A673 (cell line): ENCODE measurements around the gene ADGRF1. TPM values are rescaled to one million over a fixed set of nuclear protein-coding genes. Genes with fewer than 3 reads are reported as not detected.

ENCODE experiments used
- BruUV-seq: library from RNA; stranded (reverse); fragments of 400-500 nt; replicated peaks from 2 replicates; lab custom pipeline; 2021; lab: Mats Ljungman, UMichigan
- CTCF ChIA-PET: fragments of 300-600 bp; sonication (Branson Sonifier 250); formaldehyde crosslinking; loops from one replicate; lab custom pipeline; 2022; ENCODE audit warnings: antibody characterized with exemption; lab: Charles Lee
- POLR2A ChIA-PET: fragments of 300-600 bp; sonication (Branson Sonifier 250); formaldehyde crosslinking; loops from one replicate; lab custom pipeline; 2022; ENCODE audit warnings: antibody characterized with exemption; ENCODE audit not compliant: low non-redundant PET; lab: Charles Lee
- DNase-seq: peaks from one replicate; pipeline ENCODE4 v3.0.0-alpha.2; 2015; ENCODE audit warnings: low spot score
- H3K27ac ChIP-seq: fragments of 200-600 bp; sonication (generic); 2 replicates; pipeline ENCODE4 v1.5.1; 2016; ENCODE audit warnings: mixed run types, low read depth, mild to moderate bottlenecking, mixed read lengths, antibody characterized with exemption, low read length; ENCODE audit not compliant: poor library complexity, severe bottlenecking
- H3K27me3 ChIP-seq: fragments of 200-600 bp; sonication (generic); replicated peaks from 2 replicates; pipeline ENCODE4 v1.6.1; 2017; ENCODE audit warnings: mixed run types, low read depth, mild to moderate bottlenecking, mixed read lengths, antibody characterized with exemption, low read length; ENCODE audit not compliant: insufficient read depth, poor library complexity
- H3K36me3 ChIP-seq: fragments of 200-600 bp; sonication (generic); 2 replicates; pipeline ENCODE4 v1.6.1; 2016; ENCODE audit warnings: mixed run types, mild to moderate bottlenecking, mixed read lengths, antibody characterized with exemption, low read length; ENCODE audit not compliant: insufficient read depth, poor library complexity, severe bottlenecking
- H3K4me1 ChIP-seq: fragments of 200-600 bp; sonication (generic); 2 replicates; pipeline ENCODE4 v1.6.1; 2017; ENCODE audit warnings: mixed run types, mild to moderate bottlenecking, mixed read lengths, antibody characterized with exemption, low read length; ENCODE audit not compliant: insufficient read depth, poor library complexity, severe bottlenecking
- H3K4me3 ChIP-seq: fragments of 200-600 bp; sonication (generic); 2 replicates; pipeline ENCODE4 v1.5.1; 2016; ENCODE audit warnings: low read depth, mixed run types, mild to moderate bottlenecking, mixed read lengths, low read length; ENCODE audit not compliant: poor library complexity, severe bottlenecking
- H3K9me3 ChIP-seq: fragments of 200-600 bp; sonication (generic); 2 replicates; pipeline ENCODE4 v1.6.1; 2016; ENCODE audit warnings: mixed run types, low read depth, mild to moderate bottlenecking, mixed read lengths, antibody characterized with exemption, low read length; ENCODE audit not compliant: poor library complexity, severe bottlenecking
- CTCF ChIP-seq: fragments of 300-800, 200-600 bp; sonication (generic); conservative IDR thresholded peaks from 2 replicates; pipeline ENCODE4 v1.5.1; 2017; ENCODE audit warnings: low read depth, mild to moderate bottlenecking, antibody characterized with exemption, low read length, moderate library complexity, mixed read lengths
- EZH2 ChIP-seq: fragments of 200-600 bp; sonication (generic); IDR thresholded peaks from 2 replicates; pipeline ENCODE4 v1.6.1; 2017; ENCODE audit warnings: borderline replicate concordance, low read depth, mild to moderate bottlenecking, mixed read lengths, antibody characterized with exemption, low read length; ENCODE audit not compliant: poor library complexity, severe bottlenecking
- intact Hi-C: fragments of 100-400 bp; cut with micrococcal nuclease; formaldehyde crosslinking; loops from one replicate; pipeline ENCODE4 v1.10.0; 2022; ENCODE audit not compliant: unreplicated experiment
- total RNA-seq: library from RNA; stranded (reverse); gene quantifications from 2 replicates; pipeline ENCODE4 v1.2.3, GENCODE V29; 2021

The ADGRF1 gene
- total RNA-seq, 1 experiment from 2014 or later, result not detected

DNA sequence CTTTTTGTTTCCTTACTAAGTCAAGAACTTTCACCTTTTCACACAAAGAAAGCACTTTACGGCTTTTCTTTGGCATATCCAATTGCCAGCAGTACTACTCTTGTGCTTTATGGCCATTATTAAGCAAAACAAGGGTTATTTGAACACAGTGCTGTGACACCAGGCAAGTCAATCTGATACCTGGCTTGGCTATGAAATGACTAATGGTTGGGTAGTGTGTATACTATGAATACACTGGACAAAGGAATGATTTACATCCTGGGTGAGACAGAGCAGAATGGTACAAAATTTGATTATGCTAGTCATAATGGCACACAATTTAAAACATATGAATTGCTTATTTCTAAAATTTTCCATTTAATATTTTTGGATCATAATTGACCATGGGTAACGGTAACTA lies 22.1 kb upstream of the ADGRF1 start:
- DNase-seq, result no peak
- H3K27ac ChIP-seq, result no peak overlapping the region
- ChIA-PET CTCF (no interaction called here), POLR2A (no interaction called here)
- BruUV-seq, result no TSS peak
- no peaks in the 10 kb centered on the region for H3K36me3 ChIP-seq
- no peak for TF ChIP-seq CTCF
- no peak for TF ChIP-seq EZH2
- no peaks in the 10 kb centered on the region for H3K27me3 ChIP-seq
- no peaks in the 10 kb centered on the region for H3K4me1 ChIP-seq
- H3K4me3 ChIP-seq, result no peak overlapping the region
- intact Hi-C loops, result no loop called here
- no peaks in the 10 kb centered on the region for H3K9me3 ChIP-seq

- intact Hi-C loops, result no loop called here
- TF ChIP-seq EZH2 (no peak), CTCF (no peak)
- POLR2A ChIA-PET, result no interaction called here
- H3K9me3 ChIP-seq, result no peaks in the 10 kb centered on the region
- no peak overlapping the region for H3K27ac ChIP-seq
- no peak for DNase-seq
- CTCF ChIA-PET, result no interaction called here
- BruUV-seq, result no TSS peak
- no peaks in the 10 kb centered on the region for H3K27me3 ChIP-seq
- H3K36me3 ChIP-seq, result no peaks in the 10 kb centered on the region
- no peaks in the 10 kb centered on the region for H3K4me1 ChIP-seq
- no peak overlapping the region for H3K4me3 ChIP-seq
Measured at GRCh38 chr6:47062346-47062745, 20.2 kb upstream of the ADGRF1 start.

DNA sequence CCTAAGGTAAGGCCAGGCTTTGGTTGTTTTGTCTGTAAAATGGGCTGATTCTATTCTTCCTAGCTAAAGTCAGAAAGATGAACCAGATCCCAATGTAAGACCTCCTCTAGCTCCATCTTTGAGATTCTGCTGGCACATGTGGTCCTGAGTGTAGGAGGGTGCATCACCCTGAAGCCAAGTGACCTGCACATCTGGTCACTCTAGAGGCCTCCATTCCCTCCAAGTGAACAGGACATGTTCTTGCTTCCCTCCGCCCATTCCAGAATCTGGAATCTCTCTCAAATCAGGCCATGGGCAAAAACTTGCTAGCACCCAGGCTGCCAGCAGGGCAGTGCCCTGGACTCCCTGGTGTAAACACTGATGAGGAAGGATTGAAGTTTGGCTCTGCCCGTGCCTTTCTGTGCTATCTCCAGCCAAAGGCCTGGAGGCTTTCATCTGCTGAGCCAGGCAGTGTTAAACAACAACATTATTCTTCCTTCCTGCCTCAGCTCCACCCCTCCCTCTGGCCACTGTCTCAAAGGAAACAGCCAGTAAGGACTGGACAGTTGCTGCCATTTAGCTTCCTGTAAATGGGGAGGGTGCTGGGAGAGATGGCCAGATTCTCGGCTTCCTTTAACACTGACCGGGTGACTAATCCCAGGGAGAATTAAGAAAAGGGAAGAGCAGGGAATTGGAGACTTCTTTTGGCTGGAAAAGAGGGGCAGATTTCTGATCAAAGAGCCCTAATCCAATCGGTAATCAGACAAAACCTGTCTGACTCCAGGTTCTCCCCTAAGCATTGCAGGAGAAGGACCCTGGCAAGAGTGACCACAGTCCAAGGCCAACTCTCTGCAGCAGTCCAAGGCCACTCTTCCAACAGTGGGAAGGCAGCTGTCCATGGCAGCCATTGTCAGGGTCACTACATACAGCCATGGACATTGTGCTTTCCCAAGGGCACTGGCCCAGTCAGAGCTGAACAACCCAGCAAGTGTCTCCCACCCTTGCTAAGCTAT lies 19.5 kb upstream of the ADGRF1 start:
- no peak for DNase-seq
- H3K36me3 ChIP-seq, result no peaks in the 10 kb centered on the region
- BruUV-seq, result no TSS peak
- H3K27me3 ChIP-seq, result no peaks in the 10 kb centered on the region
- CTCF ChIA-PET, result no interaction called here
- no peaks in the 10 kb centered on the region for H3K4me1 ChIP-seq
- no peak overlapping the region for H3K4me3 ChIP-seq
- no peaks in the 10 kb centered on the region for H3K9me3 ChIP-seq
- H3K27ac ChIP-seq, result no peak overlapping the region
- no peak for TF ChIP-seq CTCF
- no peak for TF ChIP-seq EZH2
- intact Hi-C loops, result no loop called here
- POLR2A ChIA-PET, result no interaction called here
